Measurements from ENCODE around the gene ZBTB39. TPM values are rescaled to one million over a fixed set of nuclear protein-coding genes. Genes with fewer than 3 reads are reported as not detected.
"Not testable (repeated sequence)": the region's sequence is repeated elsewhere in the genome, so short reads cannot be mapped to it uniquely, and the experiment has no call there.

The ZBTB39 gene
- polyA plus RNA-seq, 1 donor from 2014 or later, result 6.4 TPM

DNA sequence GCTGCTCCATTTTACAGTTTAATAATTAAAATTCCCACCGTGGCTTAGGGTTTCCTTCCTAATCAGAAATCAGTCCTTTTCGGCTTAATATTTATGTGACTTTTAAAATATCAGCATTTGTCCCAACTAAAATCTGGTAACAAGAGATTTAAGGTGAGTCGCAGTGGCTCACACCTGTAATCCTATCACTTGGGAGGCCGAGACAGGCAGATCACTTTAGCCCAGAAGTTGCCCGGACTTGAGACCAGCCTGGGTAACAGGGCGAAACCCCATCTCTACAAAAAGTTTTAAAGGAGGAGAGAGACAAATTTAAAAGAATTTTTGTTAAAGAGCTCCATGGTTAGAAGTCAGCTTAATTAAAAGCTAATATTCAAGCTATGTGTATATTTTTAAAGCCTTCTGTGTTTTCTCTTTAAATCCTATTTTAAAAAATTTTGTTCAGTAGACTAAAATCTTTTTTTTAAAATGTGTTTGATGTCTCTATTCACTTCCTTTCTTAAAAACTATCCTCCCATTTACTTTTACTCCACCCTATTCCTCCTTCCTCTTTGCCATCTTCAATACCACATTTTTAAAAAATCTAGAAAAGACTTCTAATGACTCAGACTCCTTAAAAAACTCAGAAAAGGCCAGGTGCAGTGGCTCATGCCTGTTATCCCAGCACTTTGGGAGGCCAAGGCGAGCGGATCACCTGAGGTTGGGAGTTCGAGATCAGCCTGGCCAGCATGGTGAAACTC is 13.8 kb upstream of the ZBTB39 start:
- Histone ChIP-seq H3K4me3 (ENCODE audit: low read length) (no peak overlapping the region), H3K27me3 (ENCODE audit: insufficient read depth, low read depth, low read length) (no peaks in the 10 kb centered on the region), H3K4me2 (ENCODE audit: low read length) (no peak overlapping the region), H3K9me3 (ENCODE audit: low read length) (no peaks in the 10 kb centered on the region), H3K36me3 (ENCODE audit: insufficient read depth, low read length) (no peaks in the 10 kb centered on the region), H2AFZ (ENCODE audit: low read depth, low read length) (no peak overlapping the region), H4K20me1 (ENCODE audit: insufficient read depth) (no peaks in the 10 kb centered on the region), H3F3A (ENCODE audit: insufficient read depth, low read length, poor library complexity, severe bottlenecking) (no peaks in the 10 kb centered on the region), H3K27ac (ENCODE audit: low read length) (no peak overlapping the region), H3K9me2 (ENCODE audit: insufficient read depth, low read length) (no peaks in the 10 kb centered on the region), H3K79me2 (replicated peaks; ENCODE audit: insufficient read depth, low read length) (no peaks in the 10 kb centered on the region), H3K9ac (ENCODE audit: low read length) (no peak overlapping the region)
- TF ChIP-seq RAD21 (conservative IDR thresholded peaks at IDR 0.05) (no peak), POLR2AphosphoS5 (IDR thresholded peaks at IDR 0.05) (no peak), EZH2 (IDR thresholded peaks at IDR 0.05; ENCODE audit: borderline replicate concordance, insufficient read depth, low read length, poor library complexity, severe bottlenecking) (no peak), SMC3 (conservative IDR thresholded peaks at IDR 0.05; ENCODE audit: poor library complexity) (no peak), MXI1 (conservative IDR thresholded peaks at IDR 0.05; ENCODE audit: poor library complexity, severe bottlenecking) (no peak), EP300 (conservative IDR thresholded peaks at IDR 0.05; ENCODE audit: poor library complexity, severe bottlenecking) (no peak)

DNA sequence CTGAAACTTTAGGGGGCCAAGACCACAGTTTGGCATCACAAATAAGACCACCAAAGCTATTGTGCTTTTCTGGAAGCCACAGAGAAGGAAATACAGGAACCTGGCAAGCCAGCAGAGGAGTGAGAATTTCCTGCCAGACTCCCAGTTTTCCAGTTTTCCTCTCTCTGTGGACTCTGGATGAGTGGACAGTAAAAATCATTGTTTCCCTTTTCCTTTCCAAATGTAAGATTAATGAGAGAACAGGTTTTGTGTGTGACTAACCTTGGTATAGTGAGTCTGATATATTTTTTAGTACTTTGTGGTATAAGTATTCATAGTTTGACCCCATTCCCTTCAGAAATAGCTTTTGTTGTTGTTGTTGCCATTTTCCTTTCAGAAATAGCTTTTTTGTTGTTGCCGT is 12.6 kb upstream of the ZBTB39 start:
- Histone ChIP-seq H3K79me2 (replicated peaks; ENCODE audit: insufficient read depth, low read length) (no peaks in the 10 kb centered on the region), H2AFZ (ENCODE audit: low read depth, low read length) (no peak overlapping the region), H3K9ac (ENCODE audit: low read length) (no peak overlapping the region), H3K36me3 (ENCODE audit: insufficient read depth, low read length) (no peaks in the 10 kb centered on the region), H3F3A (ENCODE audit: insufficient read depth, low read length, poor library complexity, severe bottlenecking) (no peaks in the 10 kb centered on the region), H3K4me2 (ENCODE audit: low read length) (no peak overlapping the region), H3K27ac (ENCODE audit: low read length) (no peak overlapping the region), H3K27me3 (ENCODE audit: insufficient read depth, low read depth, low read length) (no peaks in the 10 kb centered on the region), H3K9me2 (ENCODE audit: insufficient read depth, low read length) (no peaks in the 10 kb centered on the region), H3K9me3 (ENCODE audit: low read length) (no peaks in the 10 kb centered on the region), H3K4me3 (ENCODE audit: low read length) (no peak overlapping the region), H4K20me1 (ENCODE audit: insufficient read depth) (no peaks in the 10 kb centered on the region)
- TF ChIP-seq SMC3 (conservative IDR thresholded peaks at IDR 0.05; ENCODE audit: poor library complexity) (no peak), EZH2 (IDR thresholded peaks at IDR 0.05; ENCODE audit: borderline replicate concordance, insufficient read depth, low read length, poor library complexity, severe bottlenecking) (no peak), MXI1 (conservative IDR thresholded peaks at IDR 0.05; ENCODE audit: poor library complexity, severe bottlenecking) (no peak), RAD21 (conservative IDR thresholded peaks at IDR 0.05) (no peak), EP300 (conservative IDR thresholded peaks at IDR 0.05; ENCODE audit: poor library complexity, severe bottlenecking) (no peak), POLR2AphosphoS5 (IDR thresholded peaks at IDR 0.05) (no peak), TAF1 (IDR thresholded peaks at IDR 0.05; ENCODE audit: low read depth) (no peak)
- TF ChIP-seq, protein P1, sequence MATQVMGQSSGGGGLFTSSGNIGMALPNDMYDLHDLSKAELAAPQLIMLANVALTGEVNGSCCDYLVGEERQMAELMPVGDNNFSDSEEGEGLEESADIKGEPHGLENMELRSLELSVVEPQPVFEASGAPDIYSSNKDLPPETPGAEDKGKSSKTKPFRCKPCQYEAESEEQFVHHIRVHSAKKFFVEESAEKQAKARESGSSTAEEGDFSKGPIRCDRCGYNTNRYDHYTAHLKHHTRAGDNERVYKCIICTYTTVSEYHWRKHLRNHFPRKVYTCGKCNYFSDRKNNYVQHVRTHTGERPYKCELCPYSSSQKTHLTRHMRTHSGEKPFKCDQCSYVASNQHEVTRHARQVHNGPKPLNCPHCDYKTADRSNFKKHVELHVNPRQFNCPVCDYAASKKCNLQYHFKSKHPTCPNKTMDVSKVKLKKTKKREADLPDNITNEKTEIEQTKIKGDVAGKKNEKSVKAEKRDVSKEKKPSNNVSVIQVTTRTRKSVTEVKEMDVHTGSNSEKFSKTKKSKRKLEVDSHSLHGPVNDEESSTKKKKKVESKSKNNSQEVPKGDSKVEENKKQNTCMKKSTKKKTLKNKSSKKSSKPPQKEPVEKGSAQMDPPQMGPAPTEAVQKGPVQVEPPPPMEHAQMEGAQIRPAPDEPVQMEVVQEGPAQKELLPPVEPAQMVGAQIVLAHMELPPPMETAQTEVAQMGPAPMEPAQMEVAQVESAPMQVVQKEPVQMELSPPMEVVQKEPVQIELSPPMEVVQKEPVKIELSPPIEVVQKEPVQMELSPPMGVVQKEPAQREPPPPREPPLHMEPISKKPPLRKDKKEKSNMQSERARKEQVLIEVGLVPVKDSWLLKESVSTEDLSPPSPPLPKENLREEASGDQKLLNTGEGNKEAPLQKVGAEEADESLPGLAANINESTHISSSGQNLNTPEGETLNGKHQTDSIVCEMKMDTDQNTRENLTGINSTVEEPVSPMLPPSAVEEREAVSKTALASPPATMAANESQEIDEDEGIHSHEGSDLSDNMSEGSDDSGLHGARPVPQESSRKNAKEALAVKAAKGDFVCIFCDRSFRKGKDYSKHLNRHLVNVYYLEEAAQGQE (IDR thresholded peaks at IDR 0.05; ENCODE audit: borderline replicate concordance), result no peak
- TF ChIP-seq, protein P2, sequence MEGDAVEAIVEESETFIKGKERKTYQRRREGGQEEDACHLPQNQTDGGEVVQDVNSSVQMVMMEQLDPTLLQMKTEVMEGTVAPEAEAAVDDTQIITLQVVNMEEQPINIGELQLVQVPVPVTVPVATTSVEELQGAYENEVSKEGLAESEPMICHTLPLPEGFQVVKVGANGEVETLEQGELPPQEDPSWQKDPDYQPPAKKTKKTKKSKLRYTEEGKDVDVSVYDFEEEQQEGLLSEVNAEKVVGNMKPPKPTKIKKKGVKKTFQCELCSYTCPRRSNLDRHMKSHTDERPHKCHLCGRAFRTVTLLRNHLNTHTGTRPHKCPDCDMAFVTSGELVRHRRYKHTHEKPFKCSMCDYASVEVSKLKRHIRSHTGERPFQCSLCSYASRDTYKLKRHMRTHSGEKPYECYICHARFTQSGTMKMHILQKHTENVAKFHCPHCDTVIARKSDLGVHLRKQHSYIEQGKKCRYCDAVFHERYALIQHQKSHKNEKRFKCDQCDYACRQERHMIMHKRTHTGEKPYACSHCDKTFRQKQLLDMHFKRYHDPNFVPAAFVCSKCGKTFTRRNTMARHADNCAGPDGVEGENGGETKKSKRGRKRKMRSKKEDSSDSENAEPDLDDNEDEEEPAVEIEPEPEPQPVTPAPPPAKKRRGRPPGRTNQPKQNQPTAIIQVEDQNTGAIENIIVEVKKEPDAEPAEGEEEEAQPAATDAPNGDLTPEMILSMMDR (IDR thresholded peaks at IDR 0.05; ENCODE audit: poor library complexity, severe bottlenecking), result no peak

DNA sequence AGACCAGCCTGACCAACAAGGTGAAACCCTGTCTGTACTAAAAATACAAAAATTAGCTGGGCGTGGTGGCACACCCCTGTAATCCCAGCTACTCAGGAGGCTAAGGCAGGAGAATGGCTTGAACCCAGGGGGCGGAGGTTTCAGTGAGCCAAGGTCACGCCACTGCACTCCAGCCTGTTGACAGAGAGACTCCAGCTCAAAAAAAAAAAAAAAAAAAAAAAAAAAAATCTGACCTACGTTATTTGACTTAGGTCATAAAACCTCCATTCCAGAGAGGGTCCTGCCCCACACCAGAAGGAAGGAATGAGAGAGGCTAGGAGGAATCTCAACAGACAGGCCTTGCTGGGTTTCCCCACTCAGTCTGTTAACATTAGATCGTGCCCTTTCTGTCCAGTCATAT is 12.0 kb upstream of the ZBTB39 start:
- not testable (repeated sequence) for H3K9ac ChIP-seq (ENCODE audit: low read length); H3K9me2 ChIP-seq (ENCODE audit: insufficient read depth, low read length); H4K20me1 ChIP-seq (ENCODE audit: insufficient read depth); H3K9me3 ChIP-seq (ENCODE audit: low read length); H3K4me3 ChIP-seq (ENCODE audit: low read length); H2AFZ ChIP-seq (ENCODE audit: low read depth, low read length); H3K27me3 ChIP-seq (ENCODE audit: insufficient read depth, low read depth, low read length); H3K27ac ChIP-seq (ENCODE audit: low read length); H3K4me2 ChIP-seq (ENCODE audit: low read length); H3F3A ChIP-seq (ENCODE audit: insufficient read depth, low read length, poor library complexity, severe bottlenecking); H3K79me2 ChIP-seq (replicated peaks; ENCODE audit: insufficient read depth, low read length); H3K36me3 ChIP-seq (ENCODE audit: insufficient read depth, low read length)
